ENCODE data around the gene PGPEP1. TPM values are rescaled to one million over a fixed set of nuclear protein-coding genes. Genes with fewer than 3 reads are reported as not detected.
A peak's percentile ranks its signal among the peaks of the same experiment; 100 is the strongest.

The PGPEP1 gene
- total RNA-seq, 2 experiments from 2014 or later, result 29.0 to 30.8 TPM

GRCh38 chr19:18386543-18387271, 46.3 kb downstream of the PGPEP1 start:
- Mint-ChIP-seq H3K9me3 (no peaks in the 10 kb centered on the region), H3K27me3 (peaks cover 32% of the 10 kb centered on the region), H3K36me3 (no peaks in the 10 kb centered on the region), H3K27ac (no peak overlapping the region), H3K4me1 (ENCODE audit: low read depth) (peaks cover 4% of the 10 kb centered on the region), H3K4me3 (no peak overlapping the region)
- intact Hi-C loops (cut with micrococcal nuclease), result no loop called here
- DNase-seq, result no peak
- ChIA-PET CTCF (interaction anchor here (0.7 to 4.4 kb wide), 5 partner anchors 25 to 147 kb away, joined by 3 to 53 read pairs (median 12); partner anchors contain the start of gene SSBP4), POLR2A (no interaction called here)

GRCh38 chr19:18388100-18388959, 47.9 kb downstream of the PGPEP1 start:
- Mint-ChIP-seq H3K4me3 (peak overlapping the region; percentile 64), H3K27me3 (peaks cover 31% of the 10 kb centered on the region), H3K27ac (no peak overlapping the region), H3K9me3 (no peaks in the 10 kb centered on the region), H3K4me1 (ENCODE audit: low read depth) (peaks cover 4% of the 10 kb centered on the region), H3K36me3 (no peaks in the 10 kb centered on the region)
- intact Hi-C loops (cut with micrococcal nuclease), result loop anchor here (1.0 kb wide), 1 partner anchor 22 kb away; no protein-coding TSS in a partner anchor
- ChIA-PET CTCF (interaction anchor here (0.6 to 4.4 kb wide), 47 partner anchors 8 to 1936 kb away, joined by 3 to 85 read pairs (median 4); partner anchors contain the start of genes IQCN, JUND, KXD1 and LRRC25), POLR2A (interaction anchor here (0.9 to 1.0 kb wide), 2 partner anchors 31 to 107 kb away, joined by 3 read pairs; partner anchors contain the start of genes JUND and SSBP4)
- DNase-seq, result peak; percentile 88

GRCh38 chr19:18388960-18389725, 48.7 kb downstream of the PGPEP1 start:
- intact Hi-C loops (cut with micrococcal nuclease), result loop anchor here (1.0 kb wide), 1 partner anchor 21 kb away; no protein-coding TSS in a partner anchor
- H3K27ac Mint-ChIP-seq, result no peak overlapping the region
- no peaks in the 10 kb centered on the region for H3K36me3 Mint-ChIP-seq
- ChIA-PET CTCF (interaction anchor here (0.6 to 4.4 kb wide), 31 partner anchors 8 to 238 kb away, joined by 3 to 85 read pairs (median 6); partner anchors contain the start of genes IQCN, KXD1, LRRC25 and PDE4C), POLR2A (interaction anchor here (1.0 kb wide), 1 partner anchor 30 kb away, joined by 3 read pairs; the partner anchor contains the start of gene SSBP4)
- DNase-seq, result no peak
- H3K4me1 Mint-ChIP-seq (ENCODE audit: low read depth), result peaks cover 4% of the 10 kb centered on the region
- H3K9me3 Mint-ChIP-seq, result no peaks in the 10 kb centered on the region
- H3K4me3 Mint-ChIP-seq, result no peak overlapping the region
- H3K27me3 Mint-ChIP-seq, result peaks cover 31% of the 10 kb centered on the region

- H3K4me1 Mint-ChIP-seq (ENCODE audit: low read depth), result peaks cover 4% of the 10 kb centered on the region
- intact Hi-C loops (cut with micrococcal nuclease), result no loop called here
- H3K27me3 Mint-ChIP-seq, result peaks cover 30% of the 10 kb centered on the region
- DNase-seq, result no peak
- no peak overlapping the region for H3K4me3 Mint-ChIP-seq
- no peak overlapping the region for H3K27ac Mint-ChIP-seq
- H3K36me3 Mint-ChIP-seq, result no peaks in the 10 kb centered on the region
- ChIA-PET CTCF (interaction anchor here (1.1 to 4.4 kb wide), 9 partner anchors 10 to 184 kb away, joined by 3 to 85 read pairs (median 19); partner anchors contain the start of gene SSBP4), POLR2A (interaction anchor here (1.0 kb wide), 1 partner anchor 30 kb away, joined by 3 read pairs; the partner anchor contains the start of gene SSBP4)
- no peaks in the 10 kb centered on the region for H3K9me3 Mint-ChIP-seq
Observed at GRCh38 chr19:18389726-18390064, 49.3 kb downstream of the PGPEP1 start.

GRCh38 chr19:18390065-18390907, 49.9 kb downstream of the PGPEP1 start:
- Mint-ChIP-seq H3K27me3 (peaks cover 29% of the 10 kb centered on the region), H3K27ac (no peak overlapping the region), H3K4me1 (ENCODE audit: low read depth) (peaks cover 4% of the 10 kb centered on the region), H3K9me3 (no peaks in the 10 kb centered on the region), H3K4me3 (no peak overlapping the region), H3K36me3 (no peaks in the 10 kb centered on the region)
- DNase-seq, result no peak
- ChIA-PET CTCF (interaction anchor here (1.0 to 4.4 kb wide), 8 partner anchors 22 to 222 kb away, joined by 3 to 85 read pairs (median 6); partner anchors contain the start of gene SSBP4), POLR2A (no interaction called here)
- intact Hi-C loops (cut with micrococcal nuclease), result no loop called here

- intact Hi-C loops (cut with micrococcal nuclease), result no loop called here
- peaks cover 23% of the 10 kb centered on the region for H3K27me3 Mint-ChIP-seq
Observed at GRCh38 chr19:18391509-18392075, 51.2 kb downstream of the PGPEP1 start.

GRCh38 chr19:18392417-18392816, 52.0 kb downstream of the PGPEP1 start:
- POLR2A ChIA-PET, result no interaction called here
- peaks cover 4% of the 10 kb centered on the region for H3K4me1 Mint-ChIP-seq (ENCODE audit: low read depth)
- peaks cover 25% of the 10 kb centered on the region for H3K27me3 Mint-ChIP-seq
- no peak overlapping the region for H3K4me3 Mint-ChIP-seq
- CTCF ChIA-PET, result interaction anchor here (1.6 kb wide), 1 partner anchor 113 kb away, joined by 3 read pairs; no protein-coding TSS in a partner anchor
- H3K36me3 Mint-ChIP-seq, result no peaks in the 10 kb centered on the region
- H3K9me3 Mint-ChIP-seq, result no peaks in the 10 kb centered on the region
- no peak overlapping the region for H3K27ac Mint-ChIP-seq
- intact Hi-C loops (cut with micrococcal nuclease), result no loop called here
- DNase-seq, result no peak

More at GRCh38 chr19:18391509-18392075, 51.2 kb downstream of the PGPEP1 start:
- ChIA-PET CTCF (interaction anchor here (1.2 to 4.4 kb wide), 4 partner anchors 20 to 112 kb away, joined by 3 to 85 read pairs (median 20); no protein-coding TSS in a partner anchor), POLR2A (no interaction called here)
- DNase-seq, result no peak
- peaks cover 4% of the 10 kb centered on the region for H3K4me1 Mint-ChIP-seq (ENCODE audit: low read depth)
- H3K27ac Mint-ChIP-seq, result no peak overlapping the region
- no peaks in the 10 kb centered on the region for H3K9me3 Mint-ChIP-seq
- H3K4me3 Mint-ChIP-seq, result no peak overlapping the region
- no peaks in the 10 kb centered on the region for H3K36me3 Mint-ChIP-seq

GRCh38 chr19:18392926-18393325, 52.5 kb downstream of the PGPEP1 start:
- CTCF ChIA-PET, result interaction anchor here (1.2 to 1.6 kb wide), 2 partner anchors 113 to 185 kb away, joined by 3 to 4 read pairs; no protein-coding TSS in a partner anchor

GRCh38 chr19:18393836-18394235, 53.4 kb downstream of the PGPEP1 start:
- Mint-ChIP-seq H3K36me3 (no peaks in the 10 kb centered on the region), H3K27ac (no peak overlapping the region), H3K4me3 (no peak overlapping the region), H3K27me3 (peaks cover 26% of the 10 kb centered on the region), H3K9me3 (no peaks in the 10 kb centered on the region), H3K4me1 (ENCODE audit: low read depth) (no peaks in the 10 kb centered on the region)
- intact Hi-C loops (cut with micrococcal nuclease), result no loop called here
- ChIA-PET CTCF (interaction anchor here (1.2 kb wide), 1 partner anchor 186 kb away, joined by 4 read pairs; no protein-coding TSS in a partner anchor), POLR2A (no interaction called here)
- DNase-seq, result no peak

More at GRCh38 chr19:18392926-18393325, 52.5 kb downstream of the PGPEP1 start:
- Mint-ChIP-seq H3K36me3 (no peaks in the 10 kb centered on the region), H3K27me3 (peaks cover 25% of the 10 kb centered on the region), H3K27ac (no peak overlapping the region), H3K4me3 (no peak overlapping the region), H3K4me1 (ENCODE audit: low read depth) (peaks cover 2% of the 10 kb centered on the region), H3K9me3 (no peaks in the 10 kb centered on the region)
- intact Hi-C loops (cut with micrococcal nuclease), result no loop called here
- POLR2A ChIA-PET, result no interaction called here
- no peak for DNase-seq

GRCh38 chr19:18396471-18397241, 56.3 kb downstream of the PGPEP1 start:
- no peaks in the 10 kb centered on the region for H3K36me3 Mint-ChIP-seq
- no peak overlapping the region for H3K4me3 Mint-ChIP-seq
- H3K27me3 Mint-ChIP-seq, result peaks cover 26% of the 10 kb centered on the region
- no peaks in the 10 kb centered on the region for H3K4me1 Mint-ChIP-seq (ENCODE audit: low read depth)
- intact Hi-C loops (cut with micrococcal nuclease), result no loop called here
- CTCF ChIA-PET, result interaction anchor here (1.2 to 3.0 kb wide), 2 partner anchors 8 to 15 kb away, joined by 4 to 21 read pairs; no protein-coding TSS in a partner anchor
- no peaks in the 10 kb centered on the region for H3K9me3 Mint-ChIP-seq
- POLR2A ChIA-PET, result no interaction called here
- DNase-seq, result no peak
- no peak overlapping the region for H3K27ac Mint-ChIP-seq

All from activated CD4-positive, alpha-beta memory T cell treated with anti-CD3 and anti-CD28 coated beads for 36 hours (primary cell).